Activated T-cell treated with anti-CD3 and anti-CD28 coated beads, Interleukin-2, amount 50 U/mL, for 1 hour (primary cell): ENCODE measurements around the gene JAKMIP1.
"Not testable (repeated sequence)": the region's sequence is repeated elsewhere in the genome, so short reads cannot be mapped to it uniquely, and the experiment has no call there.

Experiments used
- DNase-seq: peaks from one replicate; pipeline ENCODE4 v3.0.0-alpha.2; 2020

JAKMIP1 gene

DNA sequence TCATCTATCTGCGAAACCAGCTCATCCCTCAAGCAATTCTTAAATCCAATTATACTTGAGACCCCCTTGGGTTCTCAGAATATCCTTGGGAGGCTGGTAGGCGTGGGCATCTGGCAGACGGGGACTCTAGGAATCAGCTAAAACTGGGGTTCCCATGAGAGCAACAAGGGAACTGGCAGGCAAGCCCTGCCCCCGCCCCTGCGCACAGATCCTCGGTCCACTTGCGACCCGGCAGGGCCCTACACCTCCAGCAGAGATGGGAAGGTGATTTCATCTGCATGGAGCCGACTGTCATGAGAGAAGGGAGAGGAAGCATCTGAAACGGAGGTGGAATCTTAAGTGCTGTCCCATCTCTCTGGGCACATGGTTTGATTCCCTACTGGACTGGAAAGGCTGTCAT lies 172.2 kb downstream of the JAKMIP1 start:
- DNase-seq, result no peak

DNA sequence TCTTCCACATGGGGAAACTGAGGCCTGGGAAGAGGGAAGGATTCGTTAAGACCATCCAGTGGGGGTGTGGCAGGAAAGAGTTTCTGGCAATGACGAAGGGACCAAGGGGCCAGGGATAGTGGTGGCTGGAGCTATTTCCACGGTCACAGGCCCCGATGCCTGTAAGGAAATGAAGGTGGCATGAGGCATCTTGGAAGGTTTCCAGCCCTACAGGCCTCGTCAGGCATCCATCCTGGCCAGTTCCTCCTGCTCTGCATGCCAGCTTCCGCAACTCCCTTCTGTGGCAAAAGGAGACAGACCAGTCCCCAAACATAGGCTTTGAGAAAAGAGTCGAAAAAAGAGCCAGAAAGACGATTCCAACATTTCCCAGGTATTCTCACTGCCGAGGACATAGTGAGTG lies 173.0 kb downstream of the JAKMIP1 start:
- no peak for DNase-seq

DNA sequence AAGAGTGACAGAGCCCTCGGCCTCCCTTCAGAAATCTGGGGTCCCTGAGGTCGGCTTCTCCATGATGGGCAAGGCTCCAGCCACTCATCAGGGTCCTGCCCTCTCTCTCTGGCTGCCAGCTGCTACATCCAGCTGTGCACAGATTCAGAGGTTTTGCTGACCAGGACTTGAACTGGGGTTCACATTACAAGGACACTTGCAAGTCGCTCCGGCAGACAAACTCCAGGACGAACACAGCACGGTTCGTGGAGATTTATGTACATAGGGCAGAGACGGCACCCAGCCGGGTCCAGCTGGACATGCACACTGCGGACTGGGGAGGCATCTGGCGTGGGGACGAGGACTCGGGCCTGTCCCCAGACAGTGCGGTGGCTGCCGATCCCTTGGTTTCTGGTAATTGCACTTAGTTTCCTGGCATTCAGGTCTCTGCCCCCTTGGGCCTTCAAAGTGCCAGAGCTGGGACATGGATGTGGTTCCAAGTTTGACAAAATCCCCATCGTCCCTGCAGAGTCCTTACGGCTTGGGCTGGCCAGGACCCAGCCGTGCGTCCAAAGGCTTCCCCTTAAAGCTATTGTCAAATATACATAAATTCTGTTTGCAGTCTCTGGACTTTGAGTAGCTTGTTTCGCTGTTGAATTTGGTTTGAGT lies 175.9 kb downstream of the JAKMIP1 start:
- DNase-seq, result no peak

DNA sequence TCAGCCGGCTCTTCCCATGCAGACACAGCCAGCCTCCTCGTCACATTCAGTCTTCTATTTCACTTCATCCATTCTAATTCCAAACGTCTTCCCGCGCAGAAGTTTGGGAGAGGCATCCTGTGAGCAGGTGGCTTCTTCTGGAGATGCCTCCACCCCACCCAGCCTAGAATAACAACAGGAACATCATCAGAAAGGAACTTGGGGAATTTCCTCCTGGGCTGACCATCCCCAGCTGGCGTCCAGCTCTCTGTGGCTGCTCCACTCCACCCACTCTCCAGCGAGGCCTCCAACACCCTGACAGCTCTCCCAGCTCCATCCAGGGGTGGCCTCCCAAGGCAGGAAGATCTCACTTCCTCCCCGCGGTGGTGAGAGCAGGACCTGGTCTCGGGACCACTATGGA lies 176.6 kb downstream of the JAKMIP1 start:
- no peak for DNase-seq

DNA sequence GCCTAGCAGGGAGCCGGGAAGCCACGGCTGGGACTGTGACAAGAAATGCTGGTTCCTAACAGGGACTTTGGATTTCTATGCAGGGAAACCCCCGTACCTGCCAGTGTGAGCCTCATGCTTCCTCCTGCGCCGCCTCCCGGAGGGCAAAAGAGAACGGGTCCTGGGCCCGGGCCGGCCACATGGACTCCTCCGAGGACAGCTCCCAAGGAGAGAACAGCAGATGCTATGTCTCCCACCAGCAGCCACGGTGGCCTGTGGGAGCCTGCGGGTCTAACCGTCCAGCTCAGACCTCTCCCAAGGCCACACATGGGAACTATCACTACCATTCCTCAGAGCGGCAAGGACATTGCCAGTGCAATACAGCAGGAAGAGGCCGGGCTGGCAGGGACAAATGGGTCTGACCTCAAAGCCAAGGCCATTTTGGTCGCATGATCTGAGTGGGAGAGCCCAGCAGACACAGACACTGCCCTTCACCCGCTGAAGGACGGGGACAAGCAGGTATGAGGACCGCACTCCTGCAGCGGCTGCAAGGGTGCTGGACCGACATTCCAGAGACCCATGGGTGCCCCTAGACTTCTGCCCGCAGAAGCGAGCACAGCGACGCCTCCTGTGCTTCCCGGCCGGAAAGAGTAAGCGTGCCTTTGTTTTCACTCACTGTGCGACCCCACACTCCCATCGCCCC lies 177.6 kb downstream of the JAKMIP1 start:
- no peak for DNase-seq

DNA sequence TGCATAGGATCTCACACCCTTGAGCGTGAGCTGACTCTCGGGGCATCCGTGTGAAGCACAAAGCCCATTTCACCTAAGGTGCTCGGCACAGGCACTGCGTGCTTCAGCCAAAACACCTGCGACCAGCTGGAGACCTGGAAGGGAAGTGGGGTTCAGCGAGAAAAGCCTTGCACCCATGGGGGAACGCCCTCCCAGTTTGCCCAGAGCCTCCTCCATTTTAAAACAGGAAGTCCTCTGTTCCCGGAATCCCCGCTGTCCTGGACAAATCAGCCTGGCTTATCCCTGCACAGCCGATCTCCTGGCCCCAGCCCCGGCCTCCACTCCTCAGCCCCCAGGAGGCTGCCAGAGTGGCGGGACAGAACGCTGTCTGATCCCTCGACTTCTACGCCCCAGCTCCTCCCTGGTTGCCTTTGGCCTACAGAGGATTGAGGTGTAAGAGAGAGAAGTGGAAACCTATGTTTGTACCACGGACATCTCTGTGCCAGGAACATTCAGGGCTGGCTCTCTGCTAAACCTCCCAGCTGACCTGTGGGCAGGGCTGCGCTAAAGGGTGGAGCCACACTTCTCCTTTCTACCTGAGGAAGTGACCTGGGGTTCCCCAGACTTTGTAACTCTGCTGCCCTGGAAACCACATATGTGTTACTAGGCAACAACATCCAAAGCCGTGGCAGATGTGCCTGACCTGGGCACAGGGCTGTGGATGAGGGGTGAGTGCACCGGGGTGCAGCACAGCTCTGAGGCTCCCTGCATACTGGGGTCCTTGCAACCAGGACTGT lies 178.3 kb downstream of the JAKMIP1 start:
- no peak for DNase-seq

DNA sequence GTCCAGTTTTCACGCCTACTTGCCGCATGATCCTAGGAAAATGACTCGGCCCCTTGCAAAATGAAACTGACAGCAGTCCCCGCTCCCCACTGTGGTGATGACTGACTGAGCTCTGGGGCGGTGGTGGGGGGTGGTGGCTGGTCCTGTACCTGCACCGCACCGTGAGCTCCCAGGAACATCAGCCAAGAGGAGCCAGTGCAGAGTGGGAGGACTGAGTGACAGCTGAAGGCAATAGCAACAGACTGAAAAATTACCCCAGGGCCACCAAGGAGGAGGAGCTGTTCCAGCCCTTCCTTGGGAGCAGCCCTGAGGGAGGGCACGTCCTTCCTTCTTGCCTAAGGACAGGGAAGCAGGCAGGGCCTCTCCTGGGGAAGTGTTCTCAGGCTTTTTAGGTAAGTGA lies 179.7 kb downstream of the JAKMIP1 start:
- no peak for DNase-seq

DNA sequence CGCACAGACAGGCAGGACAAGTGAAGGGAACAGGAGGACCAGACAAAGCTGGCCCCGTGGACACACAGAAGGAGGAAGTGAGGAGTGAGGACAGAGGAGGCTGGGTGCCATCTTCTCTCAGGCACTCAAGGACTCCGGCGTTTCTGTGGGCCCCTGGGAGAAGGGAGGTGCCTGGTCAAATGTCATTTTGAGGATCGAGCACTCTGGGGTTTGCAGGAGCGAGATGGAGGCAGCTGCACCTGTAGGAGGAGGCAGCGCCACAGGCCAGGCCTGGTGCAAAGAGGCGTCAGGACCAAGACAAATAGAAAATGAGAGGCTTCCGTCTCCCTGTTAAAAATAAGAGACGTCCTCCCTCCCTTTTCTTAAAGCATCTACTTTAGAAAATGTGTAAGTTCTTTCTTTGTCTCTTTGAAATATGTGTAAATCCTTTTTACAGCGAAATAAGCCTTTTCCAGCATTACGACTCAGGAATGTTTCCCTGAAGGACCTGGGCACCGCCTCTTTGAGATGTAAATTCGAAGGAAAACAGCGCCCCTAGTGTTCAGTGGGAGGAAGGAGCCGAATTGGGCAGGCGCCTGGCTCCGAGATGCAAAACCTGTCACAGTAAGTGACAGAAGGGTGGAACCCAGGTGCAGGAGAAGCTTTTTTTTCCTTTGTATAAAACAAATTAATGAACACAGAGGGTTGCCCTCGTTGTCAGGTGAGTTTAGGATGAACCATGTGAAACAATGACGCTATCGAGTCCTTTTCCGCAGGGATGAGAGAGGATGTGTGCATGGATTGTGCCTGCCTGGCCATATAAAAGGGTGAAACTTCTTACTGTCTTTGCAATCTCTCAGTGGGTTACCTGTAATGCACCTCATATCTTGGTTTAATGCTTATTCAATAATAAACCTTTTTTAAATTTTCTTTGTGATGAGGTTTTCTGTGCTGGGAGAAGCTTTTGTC lies 180.8 kb downstream of the JAKMIP1 start:
- DNase-seq, result no peak

DNA sequence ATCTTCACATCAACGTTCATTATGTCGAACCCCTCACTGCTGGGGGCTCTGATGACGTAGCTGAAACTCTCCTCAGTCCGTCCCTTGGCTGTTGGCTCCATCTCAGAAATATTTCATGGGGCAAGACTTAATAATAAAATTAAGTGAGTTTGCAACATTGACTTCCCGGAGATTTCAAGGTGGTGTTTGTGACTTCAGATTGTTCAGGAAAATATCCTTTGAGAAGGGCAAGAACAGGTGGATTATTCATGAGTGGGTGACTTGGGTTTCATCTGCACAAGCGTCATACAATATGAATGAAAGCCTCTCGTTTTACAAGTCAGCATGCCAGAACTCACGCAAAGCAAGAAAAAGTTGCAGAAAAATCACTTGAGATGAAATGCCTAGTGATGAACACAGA lies 182.0 kb downstream of the JAKMIP1 start, which contains the start of gene C4orf50:
Gene C4orf50 (minus strand): TSS at position 101 of the 400 bp plus-strand sequence.
- no peak for DNase-seq

DNA sequence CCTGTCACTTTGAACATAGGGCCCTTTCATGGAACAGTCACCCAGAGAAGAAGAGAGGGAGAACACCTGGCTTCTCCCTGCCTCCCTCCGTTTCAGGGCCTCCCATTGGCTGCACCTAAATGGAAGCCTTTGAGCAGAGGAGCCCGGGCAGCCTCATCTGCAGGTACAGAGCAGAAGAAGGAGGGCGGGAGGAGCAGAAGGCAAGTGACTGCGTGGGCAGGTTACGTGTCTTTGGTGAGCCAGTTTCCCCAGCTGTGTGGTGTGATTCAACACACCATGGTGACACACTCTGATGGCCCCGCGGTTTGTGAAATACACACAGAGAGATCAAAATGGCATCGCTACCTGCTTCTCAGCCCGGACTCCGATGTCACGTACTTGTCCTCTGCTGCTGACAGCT lies 182.5 kb downstream of the JAKMIP1 start:
- no peak for DNase-seq

DNA sequence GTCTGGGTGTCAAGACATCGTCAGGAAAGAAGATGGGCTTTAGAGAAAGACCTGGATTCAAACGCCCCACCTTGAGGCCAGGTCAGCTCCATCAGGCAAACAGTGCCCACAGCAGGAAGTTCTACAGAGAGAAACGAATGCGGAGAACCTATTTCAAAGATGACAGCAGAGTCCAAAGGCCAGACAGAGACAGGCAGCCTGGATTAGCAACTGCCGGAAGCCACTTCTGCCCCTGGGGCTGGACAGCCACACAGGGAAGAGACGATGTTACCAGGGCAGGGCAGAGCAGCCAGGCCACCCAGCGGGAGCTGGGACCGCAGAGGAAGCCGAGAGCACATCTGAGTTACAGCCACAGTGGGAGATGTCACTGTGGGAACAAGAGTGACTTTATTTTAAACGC lies 183.3 kb downstream of the JAKMIP1 start:
- no peak for DNase-seq

DNA sequence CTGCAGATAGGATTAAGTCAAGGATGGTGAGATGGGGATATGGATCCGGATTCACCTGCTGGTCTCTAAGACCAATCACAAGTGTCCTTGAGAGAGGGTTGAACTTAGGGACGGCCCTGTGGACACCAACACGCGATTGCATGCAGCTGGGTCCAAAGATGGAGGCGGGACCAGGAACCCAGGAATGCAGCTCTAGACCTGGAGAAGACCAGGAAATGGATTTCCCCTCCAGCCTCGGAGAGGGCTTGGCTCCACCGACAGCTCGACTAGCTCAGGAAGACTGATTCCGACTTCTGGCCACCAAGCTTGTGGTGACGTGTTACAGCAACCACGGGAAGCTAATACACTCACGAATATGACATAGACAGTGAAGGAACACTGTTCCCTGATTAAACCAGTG lies 186.8 kb downstream of the JAKMIP1 start:
- DNase-seq, result no peak

DNA sequence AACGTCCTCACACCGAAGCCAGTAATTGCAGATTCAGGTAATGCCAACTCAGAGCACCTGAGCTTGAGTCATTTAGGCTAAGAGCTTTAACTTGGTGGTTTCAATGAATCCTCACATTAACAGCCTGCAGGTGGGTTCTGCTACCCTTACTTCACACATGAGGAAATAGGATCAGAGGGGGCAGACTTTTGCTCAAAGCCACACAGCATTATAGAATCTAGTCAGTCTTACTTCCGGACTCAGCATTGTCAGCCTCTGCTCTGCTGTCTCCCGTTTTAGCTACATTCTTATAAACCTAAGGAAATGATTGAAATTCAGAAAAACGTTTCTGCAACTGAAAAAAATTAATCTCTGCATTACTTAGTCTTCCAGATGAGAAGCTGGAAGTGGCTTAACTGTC lies 188.1 kb downstream of the JAKMIP1 start:
- DNase-seq, result no peak

DNA sequence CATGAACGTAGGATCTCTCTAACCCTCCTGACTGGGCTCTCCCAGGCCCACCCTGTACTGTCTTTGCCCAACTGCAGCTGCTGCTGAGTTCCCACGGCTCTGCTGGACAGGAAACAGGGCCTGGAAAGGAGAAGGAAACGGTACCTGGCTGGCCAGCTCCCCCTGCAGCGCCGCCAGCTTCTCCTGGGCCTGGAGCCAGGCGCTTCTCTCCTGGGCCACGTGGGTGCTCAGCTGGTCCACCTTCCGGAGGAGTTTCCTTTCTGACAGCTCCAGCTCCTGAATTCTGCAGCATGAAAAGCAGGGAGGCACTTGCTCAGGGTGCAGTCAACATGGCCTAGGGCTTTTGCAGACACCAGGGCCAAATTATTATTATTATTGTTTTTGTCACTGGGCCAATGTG lies 188.7 kb downstream of the JAKMIP1 start:
- DNase-seq, result no peak

DNA sequence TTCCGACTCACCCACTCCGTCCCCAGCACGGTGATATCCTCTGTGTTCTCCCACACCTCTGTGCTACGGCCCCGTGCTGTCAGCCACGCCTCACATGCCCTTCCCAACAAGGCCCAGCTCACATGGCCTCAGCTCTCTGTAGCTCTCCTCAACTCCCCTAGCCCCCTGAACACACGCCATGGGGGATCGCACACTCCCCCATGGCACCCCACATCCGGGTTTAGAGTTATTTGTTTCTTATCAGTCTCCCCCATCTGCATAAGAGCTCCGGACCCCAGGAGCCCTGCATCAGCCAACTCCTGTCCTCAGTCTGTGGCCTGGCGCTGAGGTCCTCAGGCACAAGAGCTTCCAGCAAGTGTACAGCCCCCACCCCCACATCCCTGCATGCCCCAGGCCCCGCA lies 189.1 kb downstream of the JAKMIP1 start:
- DNase-seq, result no peak

DNA sequence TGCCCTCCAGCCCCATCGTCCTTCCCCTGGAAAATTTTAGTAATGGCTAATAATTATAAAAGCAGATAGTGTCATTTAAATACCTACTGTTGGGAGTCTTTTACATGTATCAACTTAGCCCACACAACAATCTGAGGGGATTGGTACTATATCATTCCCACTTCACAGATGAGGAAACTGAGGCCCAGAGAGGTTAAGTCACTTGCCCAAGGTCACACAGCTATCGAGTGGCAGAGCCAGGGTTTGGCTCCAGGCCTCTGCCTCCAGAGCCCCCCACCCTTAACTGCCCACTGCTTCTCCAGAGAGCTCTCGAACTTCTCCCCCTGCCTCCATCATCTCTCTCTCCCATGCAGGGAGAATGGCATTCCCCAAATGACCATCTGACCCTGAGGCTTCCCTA lies 189.6 kb downstream of the JAKMIP1 start:
- no peak for DNase-seq

DNA sequence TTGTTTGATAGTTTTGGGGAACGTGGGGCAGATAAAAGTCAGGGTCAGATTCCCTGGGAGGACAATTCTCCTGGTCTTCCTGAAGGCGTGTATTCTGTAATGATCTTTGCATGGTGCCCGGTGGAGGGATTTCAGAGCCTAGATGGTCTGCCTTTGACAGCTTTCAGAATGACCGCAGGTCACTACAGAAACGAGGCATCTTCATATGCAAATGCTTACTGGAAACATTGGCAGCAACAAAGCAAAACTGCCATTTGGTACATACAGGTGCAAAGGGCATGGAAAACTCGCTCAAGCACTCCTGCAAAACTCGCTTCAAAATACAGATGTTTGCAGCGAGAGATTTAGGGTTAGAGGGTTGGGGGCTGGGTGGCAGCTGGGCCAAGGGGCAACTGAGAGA lies 190.9 kb downstream of the JAKMIP1 start:
- no peak for DNase-seq

DNA sequence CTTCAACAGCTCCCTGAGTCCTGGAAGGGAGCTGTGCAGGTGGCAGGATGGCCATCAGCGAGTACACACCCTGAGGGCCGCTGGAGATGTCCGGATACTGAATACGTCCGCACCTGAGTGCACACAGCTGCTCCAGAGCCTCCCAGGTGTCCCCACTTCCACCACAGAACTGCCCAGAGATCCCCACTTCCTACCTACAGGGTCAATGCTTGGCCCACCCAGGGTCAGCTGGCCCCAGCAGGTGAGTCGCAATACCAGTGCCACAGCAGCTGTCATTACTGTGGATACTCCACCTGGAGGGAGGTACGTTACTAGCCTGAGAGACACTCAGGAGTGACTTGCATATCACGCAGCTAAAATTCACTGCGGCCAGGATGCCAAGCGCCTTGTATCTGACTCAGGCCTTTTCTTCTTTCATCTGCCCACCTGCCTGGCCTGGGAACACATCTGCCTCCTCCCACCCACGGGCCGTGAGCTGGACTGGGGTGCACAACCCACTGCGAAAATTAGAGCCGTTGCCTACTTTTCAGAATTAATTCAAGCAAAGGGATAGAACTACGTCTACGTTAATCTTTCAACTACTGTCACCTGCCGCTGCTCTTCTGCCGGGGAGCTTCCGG lies 191.5 kb downstream of the JAKMIP1 start:
- no peak for DNase-seq

DNA sequence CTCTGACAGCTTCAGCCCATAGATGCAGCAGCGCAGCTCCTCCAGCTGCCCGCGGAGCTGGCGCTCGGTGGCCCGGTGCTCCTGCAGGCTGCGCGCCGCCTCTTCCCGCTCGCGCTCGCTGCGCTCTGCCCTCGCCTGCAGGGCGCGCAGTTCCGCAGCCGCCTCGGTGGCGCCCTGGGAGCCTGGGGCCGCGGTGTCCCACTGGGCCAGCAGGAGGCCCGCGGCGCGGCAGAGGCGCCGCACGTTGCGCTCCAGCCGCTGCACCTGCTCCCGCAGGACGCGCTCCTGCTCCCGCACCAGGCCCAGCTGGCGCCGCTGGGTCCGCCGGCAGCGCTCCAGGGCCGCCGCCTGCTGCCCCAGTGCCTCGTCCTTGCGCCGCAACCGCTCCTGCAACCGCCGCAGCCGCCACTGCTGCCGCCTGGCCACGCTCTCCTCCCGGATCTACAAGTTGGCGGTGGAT lies 192.2 kb downstream of the JAKMIP1 start:
- no peak for DNase-seq

DNA sequence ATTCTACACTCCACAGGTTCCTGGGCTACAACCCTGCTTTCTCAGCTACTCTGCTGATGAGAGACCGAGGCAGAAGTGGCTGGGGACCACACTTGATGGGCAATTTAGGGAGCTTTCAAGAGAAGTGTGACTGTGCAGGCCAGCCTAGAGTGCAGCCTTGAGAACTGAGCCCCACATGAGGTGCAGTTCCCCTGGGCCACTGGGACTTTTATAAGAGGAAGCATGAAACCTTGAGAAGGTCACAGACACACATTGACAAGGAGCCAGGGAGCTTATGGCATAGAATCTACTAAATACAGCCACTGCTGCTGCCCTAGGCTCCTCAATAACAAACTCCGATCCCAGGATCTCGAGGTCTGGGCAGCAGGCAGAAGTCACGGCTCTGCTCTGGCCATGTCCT lies 195.2 kb downstream of the JAKMIP1 start:
- no peak for DNase-seq

DNA sequence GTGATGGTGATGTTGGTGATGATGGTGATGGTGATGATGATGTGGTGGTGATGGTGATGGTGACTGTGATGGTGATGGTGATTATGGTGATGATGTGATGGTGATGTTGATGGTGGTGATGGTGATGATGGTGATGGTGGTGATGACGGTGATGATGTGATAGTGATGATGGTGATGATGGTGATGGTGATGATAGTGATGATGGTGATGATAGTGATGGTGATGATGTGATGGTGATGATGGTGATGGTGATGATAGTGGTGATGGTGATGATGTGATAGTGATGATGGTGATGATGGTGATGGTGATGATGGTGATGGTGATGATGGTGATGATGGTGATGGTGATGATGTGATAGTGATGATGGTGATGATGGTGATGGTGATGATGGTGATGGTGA lies 196.9 kb downstream of the JAKMIP1 start:
- DNase-seq, result not testable (repeated sequence)

DNA sequence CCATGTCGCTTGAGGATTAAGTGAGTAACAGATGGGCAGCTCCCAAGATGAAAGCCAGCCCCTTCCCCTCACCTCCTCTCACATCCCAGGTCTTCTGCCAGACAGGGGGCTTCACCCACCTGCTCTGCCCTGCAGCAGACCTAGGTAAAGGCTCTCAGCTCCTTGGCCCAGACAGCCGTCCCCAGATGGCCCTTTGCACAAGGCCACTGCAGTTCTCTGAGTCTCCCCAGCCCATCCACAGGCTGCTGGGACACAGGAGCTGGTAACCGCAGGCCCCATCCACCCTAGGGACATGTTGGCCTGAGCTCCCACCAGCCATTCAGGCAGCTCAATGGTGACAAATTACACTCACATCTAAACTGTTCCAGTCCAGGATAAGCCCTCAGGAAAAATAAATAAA lies 197.4 kb downstream of the JAKMIP1 start:
- no peak for DNase-seq

DNA sequence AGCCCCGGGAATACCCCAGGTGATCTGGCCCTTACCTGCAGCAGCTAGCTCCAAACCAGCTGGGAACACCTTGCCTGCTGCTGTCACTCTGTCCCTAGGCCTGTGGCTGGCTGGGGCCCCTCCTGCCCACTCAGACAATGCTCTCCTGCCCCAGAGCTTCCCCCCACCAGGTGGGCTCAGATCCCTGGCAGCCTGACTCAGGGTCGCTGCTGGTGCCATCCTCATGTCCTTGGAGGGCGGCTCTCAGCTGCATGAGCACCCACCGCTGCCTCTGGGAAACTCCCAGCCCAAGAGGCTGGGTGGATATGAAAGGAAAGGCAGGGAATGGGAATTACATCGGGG lies 197.9 kb downstream of the JAKMIP1 start:
- DNase-seq, result no peak
